Measurements from ENCODE around the gene CELF1.

Gene CELF1

GRCh38 chr11:47477753-47478152, 75.2 kb downstream of the CELF1 start:
- DNase-seq, result no peak

GRCh38 chr11:47477323-47477722, 75.6 kb downstream of the CELF1 start:
- no peak for DNase-seq

- DNase-seq, result no peak
Observed at GRCh38 chr11:47470671-47471070, 82.3 kb downstream of the CELF1 start.

GRCh38 chr11:47469361-47470179, 83.4 kb downstream of the CELF1 start:
- no peak for DNase-seq

- no peak for DNase-seq
Observed at GRCh38 chr11:47468598-47469214, 84.2 kb downstream of the CELF1 start.

GRCh38 chr11:47467357-47467756, 85.6 kb downstream of the CELF1 start:
- DNase-seq, result no peak

- no peak for DNase-seq
Observed at GRCh38 chr11:47466701-47467250, 86.2 kb downstream of the CELF1 start.

GRCh38 chr11:47466201-47466600, 86.7 kb downstream of the CELF1 start:
- DNase-seq, result no peak

- DNase-seq, result no peak
Observed at GRCh38 chr11:47464483-47464882, 88.4 kb downstream of the CELF1 start.

- no peak for DNase-seq
Observed at GRCh38 chr11:47461876-47462275, 91.1 kb downstream of the CELF1 start.

- no peak for DNase-seq
Observed at GRCh38 chr11:47460571-47461235, 92.2 kb downstream of the CELF1 start.

- peak in 2 of 4 experiments; percentile 27 to 41 for DNase-seq
Observed at GRCh38 chr11:47454258-47454671, 98.7 kb downstream of the CELF1 start.

GRCh38 chr11:47453365-47453764, 99.6 kb downstream of the CELF1 start:
- no peak for DNase-seq

- no peak for DNase-seq
Observed at GRCh38 chr11:47451990-47452389, 100.9 kb downstream of the CELF1 start.

GRCh38 chr11:47451436-47451835, 101.5 kb downstream of the CELF1 start:
- DNase-seq, result no peak

- no peak for DNase-seq
Observed at GRCh38 chr11:47449541-47449940, 103.4 kb downstream of the CELF1 start.

GRCh38 chr11:47448566-47449427, 104.1 kb downstream of the CELF1 start, which contains the start of gene RAPSN:
Gene RAPSN, minus strand, starts transcription at chr11:47449136. Its CDS starts 172 bp downstream, at chr11:47448964.
- DNase-seq, result no peak

GRCh38 chr11:47447906-47448305, 105.0 kb downstream of the CELF1 start:
- DNase-seq, result no peak

GRCh38 chr11:47446833-47447232, 106.1 kb downstream of the CELF1 start:
- DNase-seq, result no peak

GRCh38 chr11:47445840-47446239, 107.1 kb downstream of the CELF1 start:
- DNase-seq, result no peak

- DNase-seq, result no peak
Observed at GRCh38 chr11:47443817-47444216, 109.1 kb downstream of the CELF1 start.

GRCh38 chr11:47443028-47443700, 109.8 kb downstream of the CELF1 start:
- no peak for DNase-seq
